Measurements from ENCODE around the gene NR5A2. TPM values are rescaled to one million over a fixed set of nuclear protein-coding genes. Genes with fewer than 3 reads are reported as not detected.

Gene NR5A2
- total RNA-seq, 1 experiment from 2014 or later = 4.7 TPM

GRCh38 chr1:200162877-200163276, 135.4 kb downstream of the NR5A2 start:
- H3K14ac ChIP-seq (ENCODE audit: insufficient read depth, low read length) = no peak overlapping the region
- no peak overlapping the region for H3K4ac ChIP-seq (ENCODE audit: low read depth, low read length)
- no peak overlapping the region for H2AK5ac ChIP-seq (ENCODE audit: insufficient read length, low read length)
- H4K20me1 ChIP-seq (ENCODE audit: control insufficient read depth, insufficient read depth, insufficient read length) = peaks cover 2% of the 10 kb centered on the region
- no peak overlapping the region for H2BK120ac ChIP-seq (ENCODE audit: low read depth, low read length, poor library complexity, severe bottlenecking)
- Mint-ChIP-seq H3K27me3 (ENCODE audit: low read depth) (no peaks in the 10 kb centered on the region), H3K9me3 (no peaks in the 10 kb centered on the region), H3K4me3 (no peak overlapping the region), H3K36me3 (ENCODE audit: insufficient read depth in 1 of 3, low read depth in 3 of 3) (no peaks in the 10 kb centered on the region; a peak in 1 of 7 replicates), H3K4me1 (peaks cover 5 to 11% of the 10 kb centered on the region in 2 experiments; a peak in 3 of 4 replicates), H3K27ac (no peak overlapping the region)
- TF ChIP-seq, protein P1, sequence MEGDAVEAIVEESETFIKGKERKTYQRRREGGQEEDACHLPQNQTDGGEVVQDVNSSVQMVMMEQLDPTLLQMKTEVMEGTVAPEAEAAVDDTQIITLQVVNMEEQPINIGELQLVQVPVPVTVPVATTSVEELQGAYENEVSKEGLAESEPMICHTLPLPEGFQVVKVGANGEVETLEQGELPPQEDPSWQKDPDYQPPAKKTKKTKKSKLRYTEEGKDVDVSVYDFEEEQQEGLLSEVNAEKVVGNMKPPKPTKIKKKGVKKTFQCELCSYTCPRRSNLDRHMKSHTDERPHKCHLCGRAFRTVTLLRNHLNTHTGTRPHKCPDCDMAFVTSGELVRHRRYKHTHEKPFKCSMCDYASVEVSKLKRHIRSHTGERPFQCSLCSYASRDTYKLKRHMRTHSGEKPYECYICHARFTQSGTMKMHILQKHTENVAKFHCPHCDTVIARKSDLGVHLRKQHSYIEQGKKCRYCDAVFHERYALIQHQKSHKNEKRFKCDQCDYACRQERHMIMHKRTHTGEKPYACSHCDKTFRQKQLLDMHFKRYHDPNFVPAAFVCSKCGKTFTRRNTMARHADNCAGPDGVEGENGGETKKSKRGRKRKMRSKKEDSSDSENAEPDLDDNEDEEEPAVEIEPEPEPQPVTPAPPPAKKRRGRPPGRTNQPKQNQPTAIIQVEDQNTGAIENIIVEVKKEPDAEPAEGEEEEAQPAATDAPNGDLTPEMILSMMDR (conservative IDR thresholded peaks at IDR 0.05) = no peak
- no peak overlapping the region for H3K4me2 ChIP-seq (ENCODE audit: insufficient read depth, insufficient read length, low read length)
- DNase-seq = no peak
- H4K91ac ChIP-seq (ENCODE audit: insufficient read length, low read depth, low read length) = no peak overlapping the region
- H3K9me3 ChIP-seq (ENCODE audit: control insufficient read depth, low read depth, low read length) = no peaks in the 10 kb centered on the region
- H4K8ac ChIP-seq (replicated peaks; ENCODE audit: insufficient read length, low read depth, low read length) = no peak overlapping the region
- no peak overlapping the region for H2AFZ ChIP-seq (ENCODE audit: low read length)
- no peaks in the 10 kb centered on the region for H3K23me2 ChIP-seq (ENCODE audit: insufficient read length, low read depth, low read length, poor library complexity, severe bottlenecking)
- H2BK20ac ChIP-seq (ENCODE audit: low read depth, low read length, poor library complexity, severe bottlenecking) = no peak overlapping the region
- no peaks in the 10 kb centered on the region for H3K4me1 ChIP-seq (ENCODE audit: insufficient read depth, low read length)
- no peak overlapping the region for H2BK5ac ChIP-seq (ENCODE audit: insufficient read length, low read length)
- H3T11ph ChIP-seq (ENCODE audit: low read length) = no peak overlapping the region
- H4K5ac ChIP-seq (ENCODE audit: insufficient read length, low read depth, low read length) = no peak overlapping the region
- H3K9ac ChIP-seq (ENCODE audit: extremely low read depth, insufficient read length, low read length) = no peak overlapping the region
- no peak overlapping the region for H3K56ac ChIP-seq (ENCODE audit: insufficient read length, low read depth, low read length)
- no peaks in the 10 kb centered on the region for H3K79me1 ChIP-seq (ENCODE audit: insufficient read depth, low read depth, low read length, poor library complexity, severe bottlenecking)
- H3K18ac ChIP-seq (ENCODE audit: insufficient read length, low read depth, low read length) = no peak overlapping the region
- no peak overlapping the region for H3K23ac ChIP-seq (ENCODE audit: insufficient read length, low read depth, low read length)
- no peaks in the 10 kb centered on the region for H3K79me2 ChIP-seq (ENCODE audit: insufficient read depth, low read length)
- no peak overlapping the region for H3K27ac ChIP-seq (ENCODE audit: insufficient read length, low read depth, low read length)
- H2BK12ac ChIP-seq (ENCODE audit: insufficient read length, low read depth, low read length) = no peak overlapping the region
- no peak overlapping the region for H2BK15ac ChIP-seq (ENCODE audit: low read depth, low read length)
- no peaks in the 10 kb centered on the region for H3K27me3 ChIP-seq (ENCODE audit: insufficient read depth, low read length)

Data from H9 (cell line).